Mesendoderm (in vitro differentiated cells): ENCODE measurements around the gene CYSLTR2.
"Not testable (repeated sequence)": the region's sequence is repeated elsewhere in the genome, so short reads cannot be mapped to it uniquely, and the experiment has no call there.

Experiments used
- DNase-seq: peaks from one replicate; pipeline ENCODE4 v3.0.0; 2013
- H2AK5ac ChIP-seq: 2 replicates; pipeline ENCODE4 v1.6.1; 2013; ENCODE audit warnings: low read length, inconsistent platforms
- H2BK120ac ChIP-seq: 2 replicates; pipeline ENCODE4 v1.6.1; 2013; ENCODE audit warnings: low read depth, mild to moderate bottlenecking, low read length, moderate library complexity, mixed read lengths
- H2BK15ac ChIP-seq: replicated peaks from 2 replicates; pipeline ENCODE4 v1.6.1; 2013; ENCODE audit warnings: low read depth, mild to moderate bottlenecking, moderate library complexity
- H2BK5ac ChIP-seq: 2 replicates; pipeline ENCODE4 v1.6.1; 2013; ENCODE audit warnings: low read length, inconsistent platforms
- H3K18ac ChIP-seq: 2 replicates; pipeline ENCODE4 v1.6.1; 2013; ENCODE audit warnings: mild to moderate bottlenecking, low read length, mixed read lengths
- H3K23ac ChIP-seq: one replicate; pipeline ENCODE4 v1.6.1; 2013; ENCODE audit warnings: low read length
- H3K27ac ChIP-seq: 2 replicates; pipeline ENCODE4 v1.5.1; 2013; ENCODE audit warnings: low read depth, mild to moderate bottlenecking, inconsistent platforms, low read length, moderate library complexity
- H3K27me3 ChIP-seq: 2 replicates; pipeline ENCODE4 v1.6.1; 2013; ENCODE audit warnings: low read length, control low read depth, mild to moderate bottlenecking, inconsistent platforms; ENCODE audit not compliant: insufficient read depth, poor library complexity
- H3K36me3 ChIP-seq: 2 replicates; pipeline ENCODE4 v1.6.1; 2013; ENCODE audit warnings: low read length, inconsistent platforms; ENCODE audit not compliant: control insufficient read depth, insufficient read depth
- H3K4ac ChIP-seq: one replicate; pipeline ENCODE4 v1.6.1; 2013; ENCODE audit warnings: low read depth, mild to moderate bottlenecking, low read length, moderate library complexity
- H3K4me1 ChIP-seq: 2 replicates; pipeline ENCODE4 v1.6.1; 2013; ENCODE audit warnings: low read depth, low read length, inconsistent platforms; ENCODE audit not compliant: control insufficient read depth
- H3K4me2 ChIP-seq: 2 replicates; pipeline ENCODE4 v1.6.1; 2013; ENCODE audit warnings: low read length
- H3K4me3 ChIP-seq: 2 replicates; pipeline ENCODE4 v1.5.1; 2013; ENCODE audit warnings: mild to moderate bottlenecking, low read length
- H3K56ac ChIP-seq: one replicate; pipeline ENCODE4 v1.6.1; 2013; ENCODE audit warnings: low read length
- H3K79me1 ChIP-seq: 2 replicates; pipeline ENCODE4 v1.6.1; 2013; ENCODE audit warnings: low read length, inconsistent platforms
- H3K79me2 ChIP-seq: 2 replicates; pipeline ENCODE4 v1.6.1; 2013; ENCODE audit warnings: mild to moderate bottlenecking, low read length; ENCODE audit not compliant: control insufficient read depth, insufficient read depth
- H3K9ac ChIP-seq: 2 replicates; pipeline ENCODE4 v1.6.1; 2013; ENCODE audit warnings: low read length, inconsistent platforms
- H4K5ac ChIP-seq: one replicate; pipeline ENCODE4 v1.6.1; 2013; ENCODE audit warnings: low read length
- H4K8ac ChIP-seq: one replicate; pipeline ENCODE4 v1.6.1; 2013; ENCODE audit warnings: low read depth, mild to moderate bottlenecking, control low read depth, low read length, moderate library complexity
- WGBS: extraction: QIAGEN DNeasy Blood & Tissue Kit; methylation state at CpG from one replicate; pipeline ENCODE4 v1.1.7; 2013; ENCODE audit warnings: low lambda C conversion rate, missing lambda C conversion rate; ENCODE audit not compliant: insufficient coverage; ENCODE audit errors: extremely low coverage; 5-methylcytosine and 5-hydroxymethylcytosine counted together

CYSLTR2 gene

GRCh38 chr13:48696676-48697075, 42.9 kb downstream of the CYSLTR2 start:
- not testable (repeated sequence) for H3K27ac ChIP-seq, H2AK5ac ChIP-seq, H3K79me1 ChIP-seq, H3K36me3 ChIP-seq, H3K56ac ChIP-seq, H2BK5ac ChIP-seq, H3K27me3 ChIP-seq, H2BK15ac ChIP-seq, H3K4me1 ChIP-seq, H3K4ac ChIP-seq, H3K79me2 ChIP-seq, H4K8ac ChIP-seq, DNase-seq, H4K5ac ChIP-seq, H3K18ac ChIP-seq, H3K23ac ChIP-seq, H3K9ac ChIP-seq, H2BK120ac ChIP-seq, H3K4me2 ChIP-seq, H3K4me3 ChIP-seq
- WGBS, result no CpG with 5 or more reads among the region's 12 CpGs

DNA sequence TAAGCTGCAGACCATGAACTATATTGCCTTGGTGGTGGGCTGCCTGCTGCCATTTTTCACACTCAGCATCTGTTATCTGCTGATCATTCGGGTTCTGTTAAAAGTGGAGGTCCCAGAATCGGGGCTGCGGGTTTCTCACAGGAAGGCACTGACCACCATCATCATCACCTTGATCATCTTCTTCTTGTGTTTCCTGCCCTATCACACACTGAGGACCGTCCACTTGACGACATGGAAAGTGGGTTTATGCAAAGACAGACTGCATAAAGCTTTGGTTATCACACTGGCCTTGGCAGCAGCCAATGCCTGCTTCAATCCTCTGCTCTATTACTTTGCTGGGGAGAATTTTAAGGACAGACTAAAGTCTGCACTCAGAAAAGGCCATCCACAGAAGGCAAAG, 53.7 kb downstream of the CYSLTR2 start:
- Histone ChIP-seq H4K8ac (no peak overlapping the region), H3K9ac (no peak overlapping the region)
- whole genome bisulfite sequencing, result no CpG with 5 or more reads among the region's 5 CpGs

DNA sequence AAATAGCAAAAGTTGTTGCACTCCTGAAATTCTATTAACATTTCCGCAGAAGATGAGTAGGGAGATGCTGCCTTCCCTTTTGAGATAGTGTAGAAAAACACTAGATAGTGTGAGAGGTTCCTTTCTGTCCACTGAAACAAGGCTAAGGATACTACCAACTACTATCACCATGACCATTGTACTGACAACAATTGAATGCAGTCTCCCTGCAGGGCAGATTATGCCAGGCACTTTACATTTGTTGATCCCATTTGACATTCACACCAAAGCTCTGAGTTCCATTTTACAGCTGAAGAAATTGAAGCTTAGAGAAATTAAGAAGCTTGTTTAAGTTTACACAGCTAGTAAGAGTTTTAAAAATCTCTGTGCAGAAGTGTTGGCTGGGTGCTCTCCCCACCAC, 55.0 kb downstream of the CYSLTR2 start:
- no peak overlapping the region for H3K4ac ChIP-seq
- no CpG with 5 or more reads among the region's 1 CpG for WGBS
- H3K56ac ChIP-seq, result no peak overlapping the region
- no peaks in the 10 kb centered on the region for H3K79me1 ChIP-seq
- H4K8ac ChIP-seq, result no peak overlapping the region
- no peak overlapping the region for H2BK15ac ChIP-seq
- no peak overlapping the region for H2BK5ac ChIP-seq
- H4K5ac ChIP-seq, result no peak overlapping the region
- DNase-seq, result peak; percentile 63
- H3K36me3 ChIP-seq, result no peaks in the 10 kb centered on the region
- no peak overlapping the region for H3K23ac ChIP-seq
- no peaks in the 10 kb centered on the region for H3K4me1 ChIP-seq
- H3K4me3 ChIP-seq, result no peak overlapping the region
- H2BK120ac ChIP-seq, result no peak overlapping the region
- no peak overlapping the region for H3K27ac ChIP-seq
- H3K18ac ChIP-seq, result no peak overlapping the region
- H3K9ac ChIP-seq, result no peak overlapping the region
- H3K79me2 ChIP-seq, result no peaks in the 10 kb centered on the region
- no peak overlapping the region for H3K4me2 ChIP-seq
- H3K27me3 ChIP-seq, result no peaks in the 10 kb centered on the region
- H2AK5ac ChIP-seq, result no peak overlapping the region

More for the DNA sequence above, 53.7 kb downstream of the CYSLTR2 start:
- Histone ChIP-seq H3K23ac (no peak overlapping the region), H3K27ac (no peak overlapping the region), H3K36me3 (no peaks in the 10 kb centered on the region), H4K5ac (no peak overlapping the region), H3K4me2 (no peak overlapping the region), H2AK5ac (no peak overlapping the region), H2BK120ac (no peak overlapping the region), H3K56ac (no peak overlapping the region), H3K79me1 (no peaks in the 10 kb centered on the region), H3K18ac (no peak overlapping the region), H3K4me1 (no peaks in the 10 kb centered on the region), H3K4me3 (no peak overlapping the region), H3K27me3 (no peaks in the 10 kb centered on the region), H2BK5ac (no peak overlapping the region), H3K79me2 (no peaks in the 10 kb centered on the region), H2BK15ac (no peak overlapping the region), H3K4ac (no peak overlapping the region)
- no peak for DNase-seq

DNA sequence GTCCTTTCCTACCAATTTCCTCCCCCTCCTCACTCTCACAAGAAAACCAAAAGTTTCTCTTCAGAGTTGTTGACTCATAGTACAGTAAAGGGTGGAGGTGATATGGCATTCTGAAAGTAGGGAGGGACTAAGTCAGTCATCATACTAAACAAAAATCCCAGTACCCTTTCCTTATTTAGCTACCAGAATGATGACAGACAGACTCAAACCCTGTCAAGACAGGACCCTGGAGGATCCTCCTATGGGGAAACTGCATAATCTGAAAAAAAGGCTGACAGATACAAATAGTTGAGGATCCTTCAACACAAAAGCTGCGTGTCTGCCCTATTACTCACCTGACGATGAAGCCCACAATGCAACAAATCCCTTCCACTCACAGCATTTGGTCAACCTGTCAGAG, 55.5 kb downstream of the CYSLTR2 start:
- no peaks in the 10 kb centered on the region for H3K79me2 ChIP-seq
- H3K79me1 ChIP-seq, result no peaks in the 10 kb centered on the region
- H3K4ac ChIP-seq, result no peak overlapping the region
- no peaks in the 10 kb centered on the region for H3K27me3 ChIP-seq
- H4K8ac ChIP-seq, result no peak overlapping the region
- H3K23ac ChIP-seq, result no peak overlapping the region
- H2AK5ac ChIP-seq, result no peak overlapping the region
- no peak overlapping the region for H4K5ac ChIP-seq
- H3K56ac ChIP-seq, result no peak overlapping the region
- WGBS, result no CpG with 5 or more reads among the region's 2 CpGs
- H3K27ac ChIP-seq, result no peak overlapping the region
- H3K36me3 ChIP-seq, result no peaks in the 10 kb centered on the region
- H2BK15ac ChIP-seq, result no peak overlapping the region
- DNase-seq, result peak; percentile 13
- no peak overlapping the region for H3K9ac ChIP-seq
- H3K4me1 ChIP-seq, result no peaks in the 10 kb centered on the region
- H3K4me2 ChIP-seq, result no peak overlapping the region
- H2BK5ac ChIP-seq, result no peak overlapping the region
- H3K18ac ChIP-seq, result no peak overlapping the region
- no peak overlapping the region for H2BK120ac ChIP-seq
- no peak overlapping the region for H3K4me3 ChIP-seq

DNA sequence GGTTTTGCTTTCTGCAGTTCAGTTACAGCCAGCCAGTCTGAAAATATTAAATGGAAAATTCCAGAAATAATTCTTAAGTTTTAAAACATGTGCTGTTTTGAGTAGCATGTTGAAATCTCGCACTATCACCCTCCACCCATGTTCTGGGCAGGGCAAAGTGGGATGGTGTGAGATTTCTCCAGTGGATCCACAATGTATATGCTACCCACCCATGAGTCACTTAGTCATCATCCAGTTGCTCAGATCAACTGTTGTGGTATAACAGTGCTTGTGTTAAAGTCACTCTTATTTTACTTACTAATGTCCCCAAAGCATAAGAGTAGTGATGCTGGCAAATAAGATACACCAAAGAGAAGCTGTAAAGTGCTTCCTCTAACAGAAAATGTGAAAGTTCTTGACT, 56.4 kb downstream of the CYSLTR2 start:
- no peak overlapping the region for H2AK5ac ChIP-seq
- no peaks in the 10 kb centered on the region for H3K79me1 ChIP-seq
- no peaks in the 10 kb centered on the region for H3K27me3 ChIP-seq
- H3K4me1 ChIP-seq, result no peaks in the 10 kb centered on the region
- no peak for DNase-seq
- no peak overlapping the region for H2BK15ac ChIP-seq
- H3K27ac ChIP-seq, result no peak overlapping the region
- no peak overlapping the region for H4K8ac ChIP-seq
- H2BK5ac ChIP-seq, result no peak overlapping the region
- no peak overlapping the region for H3K56ac ChIP-seq
- H3K9ac ChIP-seq, result no peak overlapping the region
- no peak overlapping the region for H4K5ac ChIP-seq
- no peak overlapping the region for H3K4me3 ChIP-seq
- no peak overlapping the region for H3K4ac ChIP-seq
- H3K36me3 ChIP-seq, result no peaks in the 10 kb centered on the region
- WGBS, result no CpG with 5 or more reads among the region's 1 CpG
- no peak overlapping the region for H2BK120ac ChIP-seq
- H3K4me2 ChIP-seq, result no peak overlapping the region
- H3K79me2 ChIP-seq, result no peaks in the 10 kb centered on the region
- no peak overlapping the region for H3K23ac ChIP-seq
- H3K18ac ChIP-seq, result no peak overlapping the region

DNA sequence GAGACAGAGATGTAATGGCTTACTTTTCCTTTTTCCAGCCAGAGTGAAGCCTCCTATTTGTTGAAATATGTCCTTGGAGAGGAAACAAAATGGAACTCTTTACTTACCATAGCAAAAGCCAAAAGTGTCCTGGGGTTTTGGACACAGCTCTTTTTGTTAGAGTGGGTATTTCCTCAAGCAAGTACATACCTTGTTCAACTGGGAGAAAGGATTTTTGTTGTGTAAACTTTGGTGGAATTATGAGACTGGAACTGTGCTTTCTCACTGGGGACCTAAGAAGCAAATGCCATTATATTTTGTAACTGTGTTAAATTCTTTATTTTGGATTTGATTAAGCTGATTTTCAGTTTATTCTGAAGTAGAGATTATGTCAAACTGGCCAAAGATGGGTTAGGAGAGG, 58.4 kb downstream of the CYSLTR2 start:
- no peaks in the 10 kb centered on the region for H3K36me3 ChIP-seq
- H3K4ac ChIP-seq, result no peak overlapping the region
- H3K4me3 ChIP-seq, result no peak overlapping the region
- H3K27ac ChIP-seq, result no peak overlapping the region
- no peak overlapping the region for H3K4me2 ChIP-seq
- no peaks in the 10 kb centered on the region for H3K27me3 ChIP-seq
- no peak overlapping the region for H3K18ac ChIP-seq
- H3K56ac ChIP-seq, result no peak overlapping the region
- no peak overlapping the region for H4K5ac ChIP-seq
- H3K23ac ChIP-seq, result no peak overlapping the region
- H3K9ac ChIP-seq, result no peak overlapping the region
- H3K79me1 ChIP-seq, result no peaks in the 10 kb centered on the region
- no peak overlapping the region for H2AK5ac ChIP-seq
- H2BK120ac ChIP-seq, result no peak overlapping the region
- no peaks in the 10 kb centered on the region for H3K79me2 ChIP-seq
- DNase-seq, result no peak
- no peaks in the 10 kb centered on the region for H3K4me1 ChIP-seq
- H4K8ac ChIP-seq, result no peak overlapping the region
- H2BK15ac ChIP-seq, result no peak overlapping the region
- H2BK5ac ChIP-seq, result no peak overlapping the region
